Endothelial cell of umbilical vein (primary cell): ENCODE measurements around the gene SMYD4.

Source experiments
- EZH2 ChIP-seq: IDR thresholded peaks from 2 replicates; pipeline ENCODE4 v1.6.1; 2012; ENCODE audit warnings: borderline replicate concordance, low read depth, mild to moderate bottlenecking, moderate library complexity, low read length, inconsistent platforms; ENCODE audit not compliant: severe bottlenecking
- FOS ChIP-seq: IDR thresholded peaks from 2 replicates; pipeline ENCODE4 v1.6.1; 2011; ENCODE audit warnings: mild to moderate bottlenecking, low read length, moderate library complexity, borderline replicate concordance; ENCODE audit not compliant: insufficient read depth
- JUN ChIP-seq: IDR thresholded peaks from 2 replicates; pipeline ENCODE4 v1.6.1; 2011; ENCODE audit warnings: borderline replicate concordance, low read depth; ENCODE audit not compliant: insufficient read length, insufficient read depth
- MYC ChIP-seq: IDR thresholded peaks from one replicate; pipeline ENCODE4 v1.6.1; 2011; ENCODE audit warnings: mild to moderate bottlenecking, low read depth, low read length
- POLR2A ChIP-seq: IDR thresholded peaks from 2 replicates; pipeline ENCODE4 v1.6.1; 2012; ENCODE audit warnings: low read depth, mild to moderate bottlenecking, control low read depth, low read length
- POLR2AphosphoS5 ChIP-seq: IDR thresholded peaks from 2 replicates; pipeline ENCODE4 v1.6.1; 2012; ENCODE audit warnings: low read depth, mild to moderate bottlenecking, control low read depth, low read length, moderate library complexity; ENCODE audit not compliant: insufficient read depth
- TF ChIP-seq, protein P1 (sequence below), 2 donors: IDR thresholded peaks; 1 replicate in 1 of 2; 2 replicates in 1 of 2; pipeline ENCODE4 v1.5.1; 2011; ENCODE audit warnings: low read length in 2 of 2, mild to moderate bottlenecking in 2 of 2, moderate library complexity in 2 of 2, control low read depth in 1 of 2, inconsistent platforms in 1 of 2, low read depth in 1 of 2; ENCODE audit not compliant: insufficient read depth in 1 of 2; ENCODE audit errors: extremely low read depth in 1 of 2
- TF ChIP-seq, protein P2 (sequence below): IDR thresholded peaks from 2 replicates; pipeline ENCODE4 v1.6.1; 2011; ENCODE audit not compliant: insufficient read depth, insufficient read length

DNA sequence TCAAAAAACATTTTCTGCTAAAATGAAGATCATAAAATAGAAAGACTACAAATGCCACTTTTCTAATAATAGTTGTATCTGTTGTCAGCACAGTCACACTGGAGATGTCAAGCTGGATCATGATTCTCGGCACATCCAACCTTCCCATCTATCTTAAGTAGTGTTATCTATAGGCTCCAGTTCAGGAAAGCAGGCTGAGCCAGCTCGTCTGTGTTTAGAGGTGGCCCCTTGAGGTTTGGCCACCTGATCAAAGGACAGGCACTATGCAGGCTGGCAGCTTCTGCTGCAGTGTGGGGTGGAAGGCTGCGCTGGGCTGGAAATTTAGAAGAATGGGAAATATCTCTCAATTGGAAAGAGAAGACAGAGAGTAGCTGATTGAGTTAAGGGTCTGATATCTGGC lies 32.4 kb downstream of the SMYD4 start:
- TF ChIP-seq, protein P1, sequence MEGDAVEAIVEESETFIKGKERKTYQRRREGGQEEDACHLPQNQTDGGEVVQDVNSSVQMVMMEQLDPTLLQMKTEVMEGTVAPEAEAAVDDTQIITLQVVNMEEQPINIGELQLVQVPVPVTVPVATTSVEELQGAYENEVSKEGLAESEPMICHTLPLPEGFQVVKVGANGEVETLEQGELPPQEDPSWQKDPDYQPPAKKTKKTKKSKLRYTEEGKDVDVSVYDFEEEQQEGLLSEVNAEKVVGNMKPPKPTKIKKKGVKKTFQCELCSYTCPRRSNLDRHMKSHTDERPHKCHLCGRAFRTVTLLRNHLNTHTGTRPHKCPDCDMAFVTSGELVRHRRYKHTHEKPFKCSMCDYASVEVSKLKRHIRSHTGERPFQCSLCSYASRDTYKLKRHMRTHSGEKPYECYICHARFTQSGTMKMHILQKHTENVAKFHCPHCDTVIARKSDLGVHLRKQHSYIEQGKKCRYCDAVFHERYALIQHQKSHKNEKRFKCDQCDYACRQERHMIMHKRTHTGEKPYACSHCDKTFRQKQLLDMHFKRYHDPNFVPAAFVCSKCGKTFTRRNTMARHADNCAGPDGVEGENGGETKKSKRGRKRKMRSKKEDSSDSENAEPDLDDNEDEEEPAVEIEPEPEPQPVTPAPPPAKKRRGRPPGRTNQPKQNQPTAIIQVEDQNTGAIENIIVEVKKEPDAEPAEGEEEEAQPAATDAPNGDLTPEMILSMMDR (IDR thresholded peaks at IDR 0.05; ENCODE audit: extremely low read depth in 1 of 2, insufficient read depth in 1 of 2, low read depth in 1 of 2, low read length in 2 of 2): no peak
- TF ChIP-seq EZH2 (no peak), POLR2A (no peak), FOS (no peak), POLR2AphosphoS5 (no peak), JUN (no peak), MYC (no peak)
- TF ChIP-seq, protein P2, sequence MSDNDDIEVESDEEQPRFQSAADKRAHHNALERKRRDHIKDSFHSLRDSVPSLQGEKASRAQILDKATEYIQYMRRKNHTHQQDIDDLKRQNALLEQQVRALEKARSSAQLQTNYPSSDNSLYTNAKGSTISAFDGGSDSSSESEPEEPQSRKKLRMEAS: no peak
